H9 (cell line): ENCODE measurements around the gene MARVELD2. TPM values are rescaled to one million over a fixed set of nuclear protein-coding genes. Genes with fewer than 3 reads are reported as not detected.

Experiments
- DNase-seq: peaks from one replicate; pipeline ENCODE4 v3.0.0-alpha.2; 2017
- H2AFZ ChIP-seq: one replicate; pipeline ENCODE4 v1.6.1; 2013; ENCODE audit warnings: mild to moderate bottlenecking, low read length, control low read depth, moderate library complexity
- H2AK5ac ChIP-seq: 2 replicates; pipeline ENCODE4 v1.6.1; 2013; ENCODE audit warnings: low read length, control low read depth, mixed read lengths; ENCODE audit not compliant: insufficient read length
- H2BK120ac ChIP-seq: one replicate; pipeline ENCODE4 v1.6.1; 2013; ENCODE audit warnings: low read depth, mild to moderate bottlenecking, low read length, control low read depth, inconsistent platforms; ENCODE audit not compliant: poor library complexity, severe bottlenecking
- H2BK12ac ChIP-seq: 2 replicates; pipeline ENCODE4 v1.6.1; 2013; ENCODE audit warnings: low read length, control low read depth, mixed read lengths, low read depth; ENCODE audit not compliant: insufficient read length
- H2BK15ac ChIP-seq: 2 replicates; pipeline ENCODE4 v1.6.1; 2013; ENCODE audit warnings: low read depth, low read length, control low read depth
- H2BK20ac ChIP-seq: one replicate; pipeline ENCODE4 v1.6.1; 2013; ENCODE audit warnings: low read depth, mild to moderate bottlenecking, low read length, control low read depth, inconsistent platforms; ENCODE audit not compliant: poor library complexity, severe bottlenecking
- H2BK5ac ChIP-seq: 2 replicates; pipeline ENCODE4 v1.6.1; 2013; ENCODE audit warnings: low read length, control low read depth, mixed read lengths; ENCODE audit not compliant: insufficient read length
- H3K14ac ChIP-seq: 2 replicates; pipeline ENCODE4 v1.6.1; 2013; ENCODE audit warnings: low read length, control low read depth; ENCODE audit not compliant: insufficient read depth
- H3K18ac ChIP-seq: 2 replicates; pipeline ENCODE4 v1.6.1; 2013; ENCODE audit warnings: low read depth, mild to moderate bottlenecking, mixed read lengths, low read length, control low read depth; ENCODE audit not compliant: insufficient read length
- H3K23ac ChIP-seq: 2 replicates; pipeline ENCODE4 v1.6.1; 2013; ENCODE audit warnings: low read length, control low read depth, mixed read lengths, low read depth; ENCODE audit not compliant: insufficient read length
- H3K23me2 ChIP-seq: 2 replicates; pipeline ENCODE4 v1.6.1; 2013; ENCODE audit warnings: low read depth, mild to moderate bottlenecking, mixed read lengths, low read length, control low read depth; ENCODE audit not compliant: insufficient read length, poor library complexity, severe bottlenecking
- H3K27ac ChIP-seq: 2 replicates; pipeline ENCODE4 v1.5.1; 2013; ENCODE audit warnings: low read length, control low read depth, mixed read lengths, low read depth; ENCODE audit not compliant: insufficient read length
- H3K27me3 ChIP-seq: 2 replicates; pipeline ENCODE4 v1.6.1; 2013; ENCODE audit warnings: low read length, control low read depth, inconsistent platforms; ENCODE audit not compliant: insufficient read depth
- H3K4ac ChIP-seq: 2 replicates; pipeline ENCODE4 v1.6.1; 2013; ENCODE audit warnings: low read depth, mild to moderate bottlenecking, control low read depth, inconsistent platforms, low read length, moderate library complexity
- H3K4me1 ChIP-seq: 2 replicates; pipeline ENCODE4 v1.6.1; 2013; ENCODE audit warnings: low read length, control low read depth, inconsistent platforms; ENCODE audit not compliant: insufficient read depth
- H3K4me2 ChIP-seq: 2 replicates; pipeline ENCODE4 v1.6.1; 2013; ENCODE audit warnings: low read length, control low read depth, mixed read lengths; ENCODE audit not compliant: insufficient read length, insufficient read depth
- H3K56ac ChIP-seq: 2 replicates; pipeline ENCODE4 v1.6.1; 2013; ENCODE audit warnings: low read depth, mild to moderate bottlenecking, mixed read lengths, low read length, control low read depth; ENCODE audit not compliant: insufficient read length
- H3K79me1 ChIP-seq: 2 replicates; pipeline ENCODE4 v1.6.1; 2013; ENCODE audit warnings: low read depth, mild to moderate bottlenecking, moderate library complexity, low read length, control low read depth, inconsistent platforms; ENCODE audit not compliant: insufficient read depth, poor library complexity, severe bottlenecking
- H3K79me2 ChIP-seq: 2 replicates; pipeline ENCODE4 v1.6.1; 2013; ENCODE audit warnings: low read length, control low read depth, inconsistent platforms; ENCODE audit not compliant: insufficient read depth
- H3K9ac ChIP-seq: 2 replicates; pipeline ENCODE4 v1.6.1; 2013; ENCODE audit warnings: low read length, control low read depth, mixed read lengths; ENCODE audit not compliant: insufficient read length; ENCODE audit errors: extremely low read depth
- H3K9me3 ChIP-seq: one replicate; pipeline ENCODE4 v1.6.1; 2013; ENCODE audit warnings: low read depth, low read length, inconsistent platforms; ENCODE audit not compliant: control insufficient read depth
- H3T11ph ChIP-seq: one replicate; pipeline ENCODE4 v1.6.1; 2013; ENCODE audit warnings: mild to moderate bottlenecking, low read length, control low read depth, inconsistent platforms
- H4K20me1 ChIP-seq: one replicate; pipeline ENCODE4 v1.6.1; 2013; ENCODE audit not compliant: control insufficient read depth, insufficient read length, insufficient read depth
- H4K5ac ChIP-seq: 2 replicates; pipeline ENCODE4 v1.6.1; 2013; ENCODE audit warnings: low read depth, mild to moderate bottlenecking, mixed read lengths, low read length, control low read depth; ENCODE audit not compliant: insufficient read length
- H4K8ac ChIP-seq: replicated peaks from 2 replicates; pipeline ENCODE4 v1.6.1; 2013; ENCODE audit warnings: low read length, control low read depth, mixed read lengths, low read depth; ENCODE audit not compliant: insufficient read length
- H4K91ac ChIP-seq: 2 replicates; pipeline ENCODE4 v1.6.1; 2013; ENCODE audit warnings: low read depth, mild to moderate bottlenecking, moderate library complexity, mixed read lengths, low read length, control low read depth; ENCODE audit not compliant: insufficient read length
- H3K27ac Mint-ChIP-seq, 3 experiments: 2 replicates in 2 of 3; 3 replicates in 1 of 3; pipeline ENCODE4 v1.8.0; 2020 to 2021; ENCODE audit warnings: mixed read lengths in 3 of 3, mild to moderate bottlenecking in 1 of 3, moderate library complexity in 1 of 3
- H3K27me3 Mint-ChIP-seq: 2 replicates; pipeline ENCODE4 v1.8.0; 2021; ENCODE audit warnings: low read depth, mild to moderate bottlenecking, moderate library complexity, mixed read lengths
- H3K36me3 Mint-ChIP-seq, 3 experiments: 2 replicates in 2 of 3; 3 replicates in 1 of 3; pipeline ENCODE4 v1.8.0; 2020 to 2021; ENCODE audit warnings: low read depth in 3 of 3, mixed read lengths in 3 of 3; ENCODE audit not compliant: insufficient read depth in 1 of 3
- H3K4me1 Mint-ChIP-seq, 2 experiments: 2 replicates each; pipeline ENCODE4 v1.8.0; 2020; ENCODE audit warnings: mixed read lengths in 2 of 2
- H3K4me3 Mint-ChIP-seq, 2 experiments: 2 replicates in 1 of 2; 3 replicates in 1 of 2; pipeline ENCODE4 v1.8.0; 2020 to 2021; ENCODE audit warnings: mild to moderate bottlenecking in 2 of 2, mixed read lengths in 2 of 2, moderate library complexity in 1 of 2
- H3K9me3 Mint-ChIP-seq, 2 experiments: 2 replicates in 1 of 2; 3 replicates in 1 of 2; pipeline ENCODE4 v1.8.0; 2020; ENCODE audit warnings: mild to moderate bottlenecking in 2 of 2, mixed read lengths in 2 of 2, moderate library complexity in 1 of 2
- WGBS: extraction: QIAGEN DNeasy Blood & Tissue Kit; methylation state at CpG from one replicate; pipeline ENCODE4 v1.1.7; 2013; ENCODE audit warnings: missing lambda C conversion rate, low lambda C conversion rate, mixed read lengths; ENCODE audit not compliant: insufficient read length; ENCODE audit errors: extremely low coverage; 5-methylcytosine and 5-hydroxymethylcytosine counted together
- total RNA-seq: library from RNA; stranded (reverse); gene quantifications from 2 replicates; pipeline ENCODE4 v1.2.1, GENCODE V29; 2021
- TF ChIP-seq, protein P1 (sequence below): fragments of 200-600 bp; sonication (generic); conservative IDR thresholded peaks from 3 replicates; pipeline ENCODE4 v1.8.0; 2021; ENCODE audit warnings: antibody characterized with exemption, mild to moderate bottlenecking

The MARVELD2 gene
- total RNA-seq, 1 experiment from 2014 or later = 30.3 TPM

DNA sequence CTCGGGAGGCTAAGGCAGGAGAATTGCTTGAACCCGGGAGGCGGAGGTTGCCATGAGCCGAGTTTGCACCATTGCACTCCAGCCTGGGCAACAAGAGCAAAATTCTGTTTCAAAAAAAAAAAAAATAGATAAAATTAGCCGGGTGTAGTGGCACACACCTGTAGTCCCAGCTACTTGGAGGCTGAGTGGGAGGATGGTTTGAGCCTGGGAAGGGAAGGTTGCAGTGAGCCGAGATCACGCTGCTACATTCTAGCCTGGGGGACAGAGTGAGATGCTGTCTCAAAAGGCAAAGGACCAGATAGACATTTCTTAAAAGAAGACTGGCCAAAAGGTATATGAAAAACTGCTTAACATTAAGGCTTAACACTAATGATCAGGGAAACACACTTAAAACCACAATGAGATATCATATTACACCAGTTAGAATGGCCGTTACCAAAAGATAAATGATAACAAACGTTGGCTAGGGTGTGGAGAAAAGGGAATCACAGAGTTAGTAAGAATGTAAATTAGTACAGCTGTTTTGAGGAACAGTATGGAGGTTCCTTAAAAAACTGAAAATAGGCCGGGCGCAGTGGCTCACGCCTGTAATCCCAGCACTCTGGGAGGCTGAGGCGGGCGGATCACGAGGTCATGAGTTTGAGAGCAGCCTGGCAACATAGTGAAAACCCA is 10.1 kb upstream of the MARVELD2 start:
- Histone ChIP-seq H4K5ac (no peak overlapping the region), H3T11ph (no peak overlapping the region), H3K23me2 (no peaks in the 10 kb centered on the region), H3K27ac (no peak overlapping the region), H3K79me1 (no peaks in the 10 kb centered on the region), H2BK12ac (no peak overlapping the region), H2AK5ac (no peak overlapping the region), H4K8ac (no peak overlapping the region), H3K4me2 (no peak overlapping the region), H3K56ac (no peak overlapping the region), H3K18ac (no peak overlapping the region), H3K9ac (no peak overlapping the region), H3K79me2 (no peaks in the 10 kb centered on the region), H2BK5ac (no peak overlapping the region), H2BK20ac (no peak overlapping the region), H3K23ac (no peak overlapping the region), H4K20me1 (no peaks in the 10 kb centered on the region), H3K14ac (no peak overlapping the region), H3K4me1 (no peaks in the 10 kb centered on the region), H3K27me3 (no peaks in the 10 kb centered on the region), H2AFZ (no peak overlapping the region), H2BK120ac (no peak overlapping the region), H4K91ac (no peak overlapping the region), H3K9me3 (no peaks in the 10 kb centered on the region), H3K4ac (no peak overlapping the region), H2BK15ac (no peak overlapping the region)
- Mint-ChIP-seq H3K27me3 (no peaks in the 10 kb centered on the region), H3K4me3 (no peak overlapping the region), H3K27ac (no peak overlapping the region), H3K4me1 (no peaks in the 10 kb centered on the region), H3K9me3 (no peaks in the 10 kb centered on the region), H3K36me3 (peaks cover 12 to 45% (median 38%) of the 10 kb centered on the region in 3 experiments; a peak in 6 of 7 replicates)
- TF ChIP-seq, protein P1, sequence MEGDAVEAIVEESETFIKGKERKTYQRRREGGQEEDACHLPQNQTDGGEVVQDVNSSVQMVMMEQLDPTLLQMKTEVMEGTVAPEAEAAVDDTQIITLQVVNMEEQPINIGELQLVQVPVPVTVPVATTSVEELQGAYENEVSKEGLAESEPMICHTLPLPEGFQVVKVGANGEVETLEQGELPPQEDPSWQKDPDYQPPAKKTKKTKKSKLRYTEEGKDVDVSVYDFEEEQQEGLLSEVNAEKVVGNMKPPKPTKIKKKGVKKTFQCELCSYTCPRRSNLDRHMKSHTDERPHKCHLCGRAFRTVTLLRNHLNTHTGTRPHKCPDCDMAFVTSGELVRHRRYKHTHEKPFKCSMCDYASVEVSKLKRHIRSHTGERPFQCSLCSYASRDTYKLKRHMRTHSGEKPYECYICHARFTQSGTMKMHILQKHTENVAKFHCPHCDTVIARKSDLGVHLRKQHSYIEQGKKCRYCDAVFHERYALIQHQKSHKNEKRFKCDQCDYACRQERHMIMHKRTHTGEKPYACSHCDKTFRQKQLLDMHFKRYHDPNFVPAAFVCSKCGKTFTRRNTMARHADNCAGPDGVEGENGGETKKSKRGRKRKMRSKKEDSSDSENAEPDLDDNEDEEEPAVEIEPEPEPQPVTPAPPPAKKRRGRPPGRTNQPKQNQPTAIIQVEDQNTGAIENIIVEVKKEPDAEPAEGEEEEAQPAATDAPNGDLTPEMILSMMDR = no peak
- DNase-seq = no peak
- no CpG with 5 or more reads among the region's 15 CpGs for WGBS
